NCI-H748 (cell line): ENCODE data around the gene RORB.
A peak's percentile ranks its signal among the peaks of the same experiment; 100 is the strongest.
"Not testable (repeated sequence)": the region's sequence is repeated elsewhere in the genome, so short reads cannot be mapped to it uniquely, and the experiment has no call there.

Source experiments
- DNase-seq: peaks from one replicate; lab custom pipeline; 2025; ENCODE audit not compliant: unreplicated experiment; lab: John Stamatoyannopoulos, UW

Gene RORB

DNA sequence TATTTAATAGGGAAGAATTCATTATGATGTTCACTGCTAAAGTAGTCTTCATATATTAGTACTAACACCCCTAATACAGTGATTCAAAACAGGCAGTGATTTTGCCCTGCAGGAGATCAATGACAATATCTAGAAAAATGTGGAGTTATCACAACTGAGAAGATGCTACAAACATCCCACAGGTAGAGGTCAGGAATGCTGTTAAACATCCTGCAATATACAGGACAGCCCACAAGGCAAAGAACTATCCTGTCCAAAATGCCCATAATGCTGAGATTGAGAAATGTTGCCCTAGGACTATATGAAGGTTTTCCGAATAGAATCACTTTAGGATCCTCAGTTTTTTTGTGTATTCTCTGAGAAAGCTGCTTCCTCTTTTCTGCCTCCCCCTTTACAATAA is 15.3 kb downstream of the RORB start:
- DNase-seq: no peak

DNA sequence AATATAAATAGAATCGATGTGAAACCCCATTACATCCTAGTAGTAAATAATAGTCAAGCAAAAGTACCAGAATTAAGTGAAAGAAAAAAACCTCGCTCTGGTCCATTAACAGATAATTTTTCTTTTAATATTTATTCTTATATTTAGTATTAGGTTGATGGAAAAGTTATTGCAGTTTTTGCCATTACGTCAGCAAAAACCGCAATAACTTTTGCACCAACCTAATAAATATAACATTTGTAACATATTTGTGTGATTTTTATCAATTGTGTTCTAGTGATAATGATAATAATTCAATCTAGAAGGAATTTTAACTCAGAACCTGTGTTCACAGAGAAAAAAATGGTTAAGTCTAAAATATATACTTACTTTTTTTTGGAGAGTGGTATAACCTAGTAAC is 16.1 kb downstream of the RORB start:
- DNase-seq: no peak

DNA sequence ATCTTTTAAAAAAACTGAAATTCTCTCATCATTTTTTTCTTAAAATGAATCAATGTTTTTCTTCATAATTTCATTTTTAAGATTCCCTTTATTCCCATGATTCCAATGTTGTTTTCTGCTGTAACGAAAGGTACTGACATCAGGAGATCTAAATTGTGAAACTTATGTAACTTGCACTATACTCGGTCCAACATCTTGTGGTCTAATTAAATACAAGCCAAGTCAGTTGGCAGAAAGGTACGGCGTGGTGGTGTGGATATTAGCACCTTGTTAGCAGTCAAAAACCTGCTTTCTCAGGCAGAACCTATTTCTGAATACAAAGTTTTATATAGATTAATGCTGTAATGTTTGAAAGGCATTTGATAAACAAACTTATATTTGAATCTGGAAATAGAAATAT is 20.1 kb downstream of the RORB start:
- DNase-seq: no peak

DNA sequence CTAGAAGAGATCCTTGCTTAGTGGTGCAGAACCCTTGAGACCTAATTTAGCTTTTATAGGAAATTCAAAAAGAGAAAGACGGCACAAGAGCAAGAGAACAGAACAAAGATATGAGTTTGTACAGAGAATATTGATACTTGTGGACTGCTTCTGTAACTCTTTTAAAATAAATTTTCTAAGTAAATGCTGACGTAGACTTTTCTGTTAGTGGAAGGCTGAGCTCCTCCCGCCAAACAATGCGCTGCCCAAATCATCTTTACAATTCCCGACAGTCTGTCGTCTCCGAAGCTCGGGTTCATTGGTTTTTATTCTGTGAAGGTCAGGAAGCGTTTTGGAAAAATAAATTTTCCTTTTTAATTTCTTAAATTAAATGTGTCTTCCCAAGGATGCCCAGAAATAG is 22.3 kb downstream of the RORB start:
- no peak for DNase-seq

DNA sequence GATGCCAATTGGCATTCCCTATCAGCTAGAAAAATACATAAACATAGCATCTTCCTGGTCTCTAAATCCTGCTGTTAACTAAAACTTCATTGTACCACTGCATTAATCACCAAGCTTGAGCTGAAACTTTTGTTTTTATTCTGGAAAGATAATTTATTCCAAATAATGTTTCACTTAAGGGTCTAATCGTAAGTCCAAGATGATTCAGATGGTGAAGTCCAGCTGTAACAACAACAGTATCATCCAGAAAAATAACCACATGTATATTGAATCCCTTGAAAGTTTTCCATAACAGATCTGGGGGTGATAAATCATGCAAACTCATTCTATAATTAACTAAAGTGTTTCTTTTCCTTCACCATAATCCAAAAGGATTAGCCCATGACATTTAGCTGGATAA is 23.9 kb downstream of the RORB start:
- no peak for DNase-seq

DNA sequence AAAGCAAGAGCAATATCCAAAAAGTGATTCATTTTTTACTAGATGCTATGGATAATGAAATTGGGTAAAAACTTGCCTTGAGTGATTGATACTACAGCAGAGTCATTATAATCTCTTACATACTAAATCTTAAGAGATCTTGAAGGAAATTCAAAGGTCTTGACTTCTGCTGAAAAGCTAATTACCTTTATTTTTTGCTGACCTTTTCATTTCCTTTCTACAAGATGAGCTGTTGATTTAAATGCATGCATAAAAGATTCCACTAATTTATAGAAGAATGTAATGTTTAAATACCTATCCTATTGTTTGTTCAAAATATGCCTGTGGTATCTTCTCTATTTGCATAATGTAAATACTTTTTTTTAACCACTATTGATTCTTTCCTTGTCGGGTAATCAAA is 27.2 kb downstream of the RORB start:
- no peak for DNase-seq

DNA sequence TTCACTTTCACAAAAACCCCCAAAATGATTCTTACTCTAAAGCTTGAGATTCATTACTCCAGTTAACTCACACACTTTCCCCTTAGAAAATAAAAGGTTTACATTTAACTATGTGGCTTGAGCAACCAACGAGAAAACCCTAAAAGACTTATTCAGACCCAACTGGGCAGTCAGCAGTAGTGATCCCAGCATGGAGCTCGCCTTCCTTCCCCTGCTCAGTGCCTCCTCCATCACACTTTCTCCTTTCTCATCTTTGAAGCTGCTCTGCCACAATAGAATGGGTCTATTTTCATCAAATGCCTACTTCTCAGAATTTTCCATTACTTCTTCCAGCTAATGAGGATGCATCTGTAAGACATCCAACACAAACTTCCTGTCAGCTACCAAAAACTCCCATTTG is 29.1 kb downstream of the RORB start:
- DNase-seq: no peak

DNA sequence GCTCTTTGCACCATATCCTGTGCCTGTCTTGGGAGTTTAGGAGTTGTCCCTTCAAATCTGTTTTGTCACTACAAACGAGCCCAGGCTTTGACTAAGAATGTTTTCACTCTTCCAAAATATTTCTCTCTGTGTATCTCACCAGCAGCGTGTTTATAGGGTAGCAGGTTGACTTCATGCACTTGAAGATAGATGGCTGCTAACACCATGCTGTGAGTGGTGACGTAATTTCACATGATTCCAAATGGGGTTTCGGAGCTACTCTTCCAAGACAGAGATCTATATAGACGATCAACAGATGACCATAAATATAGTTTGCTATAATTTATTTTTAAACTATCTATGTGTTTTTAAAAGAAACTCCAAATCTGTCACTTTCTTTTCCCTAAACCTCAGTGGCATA is 30.6 kb downstream of the RORB start:
- no peak for DNase-seq

DNA sequence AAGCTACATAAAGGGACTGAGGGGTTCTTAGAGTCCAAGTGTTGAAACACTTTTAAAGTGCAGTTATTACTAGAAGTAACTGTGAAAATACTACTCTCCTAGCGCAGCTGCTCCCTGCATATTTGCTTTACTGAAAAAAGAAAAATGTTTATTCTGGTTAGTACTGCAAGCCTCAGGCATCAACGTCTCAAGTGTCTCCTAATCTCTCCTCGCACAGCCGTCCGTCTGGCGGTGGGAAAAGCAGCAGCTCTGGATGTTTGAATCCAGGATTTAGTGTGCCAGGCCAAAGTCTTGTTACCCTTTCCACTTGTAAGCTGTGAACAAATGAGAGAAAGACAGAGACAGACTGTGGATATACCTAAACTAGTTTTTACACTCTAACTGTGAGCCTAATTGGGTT is 31.1 kb downstream of the RORB start:
- no peak for DNase-seq

DNA sequence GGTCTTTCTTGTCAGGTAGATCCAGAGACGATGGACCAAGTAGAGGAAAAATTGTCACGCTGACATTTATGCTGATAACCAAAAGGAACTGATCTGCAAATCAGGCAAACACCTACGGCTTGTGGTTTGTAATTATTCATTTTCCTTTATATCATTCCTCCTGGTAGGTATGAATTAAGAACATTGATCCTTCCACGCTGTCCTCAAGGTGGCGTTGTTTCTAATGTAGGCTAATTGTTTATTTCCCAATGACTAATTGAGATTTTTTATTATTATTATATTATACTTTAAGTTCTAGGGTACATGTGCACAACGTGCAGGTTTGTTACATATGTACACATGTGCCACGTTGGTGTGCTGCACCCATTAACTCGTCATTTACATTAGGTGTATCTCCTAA is 33.3 kb downstream of the RORB start:
- not testable (repeated sequence) for DNase-seq

DNA sequence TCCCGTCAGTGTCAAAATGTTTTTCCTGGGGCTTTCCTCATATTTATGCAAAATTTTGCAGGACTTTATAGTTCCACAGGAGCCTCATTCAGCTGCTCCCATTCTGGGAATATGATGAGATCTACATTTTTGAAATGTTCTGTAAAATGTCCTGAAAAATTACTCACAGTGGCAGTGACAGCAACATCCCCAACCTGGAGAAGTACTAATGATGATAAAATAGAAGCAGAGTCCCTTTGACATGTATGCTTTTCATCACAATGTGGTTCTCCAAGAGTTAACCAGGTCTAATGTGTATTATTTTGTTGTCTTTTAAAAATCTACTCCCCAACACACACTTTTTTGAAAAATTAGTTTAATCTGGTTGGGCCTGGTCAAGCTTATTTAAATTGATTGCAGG is 36.1 kb downstream of the RORB start:
- DNase-seq: no peak

DNA sequence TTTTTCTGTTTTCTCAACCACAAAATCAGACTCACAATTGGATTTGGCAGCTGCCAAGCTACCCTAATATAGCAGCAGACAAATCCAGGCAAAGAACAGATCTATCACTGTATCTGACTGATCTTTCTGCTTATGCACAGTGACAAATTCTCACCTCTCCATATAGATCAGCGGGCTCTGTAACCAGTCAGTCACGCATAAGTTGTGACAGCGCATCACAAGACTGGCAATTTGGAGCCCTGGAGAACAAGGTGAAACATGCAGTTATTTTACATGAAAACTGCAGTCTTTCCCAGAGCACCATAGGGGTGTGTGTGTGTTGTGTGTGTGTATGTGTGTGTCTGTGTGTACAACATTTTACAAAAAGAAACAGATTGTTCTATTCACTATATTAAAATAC is 37.7 kb downstream of the RORB start:
- DNase-seq: no peak

DNA sequence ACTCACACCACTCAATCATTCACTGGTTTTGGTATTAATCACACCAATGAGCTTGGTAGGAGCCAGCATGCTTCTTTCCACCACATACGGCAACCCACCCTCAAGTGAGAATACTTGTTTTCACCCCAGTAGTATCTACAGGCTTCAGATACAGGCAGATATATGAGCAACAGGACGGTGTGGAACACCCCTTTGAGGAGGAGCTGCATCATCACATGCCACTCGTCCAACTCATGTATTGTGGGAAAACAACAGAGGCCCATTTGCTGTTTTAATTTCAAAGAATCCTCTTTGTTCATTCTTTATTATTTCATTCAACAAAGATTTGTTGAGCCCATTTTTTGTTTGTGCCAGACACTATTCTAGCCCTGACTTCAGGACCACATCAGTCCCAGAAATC is 46.0 kb downstream of the RORB start:
- no peak for DNase-seq

DNA sequence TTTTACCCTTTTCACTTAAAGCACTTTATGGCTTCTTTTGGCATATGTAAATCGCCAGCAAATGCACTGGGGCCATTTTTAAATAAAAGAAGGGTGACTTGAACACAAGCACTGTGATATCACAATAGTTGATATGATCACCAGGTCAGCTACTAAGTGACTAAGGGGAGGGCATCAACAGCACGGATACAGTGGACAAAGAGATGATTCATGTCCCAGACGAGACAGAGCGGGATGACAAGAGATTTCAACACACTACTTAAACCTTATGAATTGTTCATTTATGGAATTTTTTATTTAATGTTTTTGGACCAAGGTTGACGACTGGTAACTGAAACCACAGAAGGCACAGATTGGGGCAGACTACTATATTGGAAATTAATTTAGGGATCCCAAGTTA is 54.1 kb downstream of the RORB start:
- DNase-seq: no peak

DNA sequence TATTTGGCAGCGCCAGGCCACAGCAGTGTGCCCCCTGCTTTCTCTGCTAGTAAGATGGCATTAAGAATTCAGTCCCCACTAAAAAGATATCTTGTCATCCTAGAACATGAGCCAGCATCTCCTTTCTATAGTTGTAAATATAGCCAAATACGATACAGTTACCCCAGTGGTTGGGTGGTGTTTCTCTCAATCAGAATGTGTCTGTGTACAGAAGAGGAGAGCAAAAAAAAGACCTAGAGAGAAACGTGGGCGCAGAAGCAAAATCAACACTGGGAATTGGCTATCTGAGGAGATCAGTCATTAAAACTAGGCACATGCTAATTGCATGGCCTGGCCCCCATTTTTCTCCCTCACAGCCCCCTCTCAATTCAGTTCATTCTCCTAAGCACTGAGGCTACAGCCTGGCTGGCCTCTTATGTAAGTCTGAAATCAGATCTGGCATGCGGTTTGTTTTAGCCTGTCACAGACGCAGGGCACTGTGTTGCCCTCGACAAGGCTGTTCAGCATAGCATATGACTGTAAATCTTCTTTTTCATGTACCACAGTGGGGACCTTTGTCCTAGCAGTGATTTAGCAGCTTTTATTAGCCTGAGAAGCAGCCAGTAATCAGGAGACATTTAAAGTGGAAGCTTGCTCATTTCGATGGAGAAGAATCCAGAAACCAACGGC is 57.8 kb downstream of the RORB start:
- no peak for DNase-seq

DNA sequence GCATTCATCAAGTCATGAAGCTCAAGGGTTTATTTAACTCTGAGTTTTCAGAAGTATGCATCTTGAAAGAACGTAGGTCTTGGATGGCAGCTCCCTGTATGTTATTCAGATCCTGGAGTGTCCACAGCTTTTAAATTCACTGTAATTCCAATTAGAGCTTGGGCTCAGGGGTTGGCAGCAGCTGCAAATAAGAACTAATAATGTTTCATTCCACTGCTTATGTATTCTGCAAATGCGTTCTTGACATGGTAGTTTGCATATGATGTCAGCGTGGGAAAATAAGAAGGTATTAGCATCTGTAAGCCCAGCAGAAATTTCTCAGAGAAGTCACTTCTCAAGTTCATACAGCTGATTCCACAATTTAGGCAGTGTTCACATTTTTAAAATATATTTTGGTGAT is 58.4 kb downstream of the RORB start:
- no peak for DNase-seq

DNA sequence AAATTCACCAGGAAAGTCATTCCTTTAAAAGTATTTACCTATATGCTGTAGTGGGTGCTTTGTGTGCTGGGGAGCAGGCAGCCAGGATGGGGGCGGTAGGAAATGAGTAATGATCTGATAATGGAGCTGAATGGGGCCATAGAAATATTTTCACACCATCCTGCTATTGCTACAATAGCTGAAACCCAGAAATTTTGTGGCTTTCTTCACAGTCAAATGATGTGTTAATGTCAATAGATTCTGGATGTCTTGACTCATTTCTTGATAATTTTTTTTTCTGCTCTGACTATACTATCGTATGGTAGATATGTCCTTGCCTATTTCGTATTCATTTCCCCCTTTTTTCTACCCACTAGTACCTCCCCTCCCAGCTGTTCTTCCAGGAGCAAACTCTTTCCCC is 59.5 kb downstream of the RORB start:
- no peak for DNase-seq

DNA sequence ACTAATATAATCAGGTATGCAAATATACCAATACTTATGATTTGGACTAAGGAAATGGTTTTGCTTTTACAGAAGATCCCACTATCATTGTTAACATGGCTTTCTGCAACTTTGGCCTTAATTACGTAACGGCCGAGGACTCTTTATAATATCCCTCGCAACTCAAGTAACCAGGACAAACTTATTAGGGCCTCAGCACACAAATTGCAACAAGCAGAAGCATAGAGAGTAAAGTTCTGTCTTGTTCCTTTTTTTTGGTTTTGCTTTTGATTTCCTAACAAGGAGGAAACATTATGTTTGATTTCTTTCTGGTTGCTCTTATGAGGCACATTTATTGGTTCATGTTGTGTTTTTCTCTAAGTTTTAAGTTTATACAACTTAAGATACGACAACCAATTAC is 60.4 kb downstream of the RORB start:
- DNase-seq: no peak

DNA sequence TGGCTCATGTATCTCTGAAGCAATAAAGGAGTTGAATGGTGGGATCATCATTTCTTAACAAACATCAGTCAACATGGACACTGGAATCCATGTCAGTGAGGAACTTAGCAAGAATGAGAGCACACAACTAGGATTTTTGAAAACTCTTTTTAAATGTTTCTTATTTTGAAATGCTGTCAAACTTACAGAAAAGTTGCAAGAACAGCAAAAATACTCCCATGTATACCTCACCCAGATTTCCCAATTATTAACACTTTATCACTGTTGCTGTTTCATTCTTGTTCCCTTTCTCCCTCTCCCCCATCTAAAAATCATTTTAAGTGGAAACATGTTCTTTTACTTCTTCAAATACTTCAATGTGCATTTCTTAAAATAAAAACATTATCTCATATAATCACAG is 65.5 kb downstream of the RORB start:
- no peak for DNase-seq

DNA sequence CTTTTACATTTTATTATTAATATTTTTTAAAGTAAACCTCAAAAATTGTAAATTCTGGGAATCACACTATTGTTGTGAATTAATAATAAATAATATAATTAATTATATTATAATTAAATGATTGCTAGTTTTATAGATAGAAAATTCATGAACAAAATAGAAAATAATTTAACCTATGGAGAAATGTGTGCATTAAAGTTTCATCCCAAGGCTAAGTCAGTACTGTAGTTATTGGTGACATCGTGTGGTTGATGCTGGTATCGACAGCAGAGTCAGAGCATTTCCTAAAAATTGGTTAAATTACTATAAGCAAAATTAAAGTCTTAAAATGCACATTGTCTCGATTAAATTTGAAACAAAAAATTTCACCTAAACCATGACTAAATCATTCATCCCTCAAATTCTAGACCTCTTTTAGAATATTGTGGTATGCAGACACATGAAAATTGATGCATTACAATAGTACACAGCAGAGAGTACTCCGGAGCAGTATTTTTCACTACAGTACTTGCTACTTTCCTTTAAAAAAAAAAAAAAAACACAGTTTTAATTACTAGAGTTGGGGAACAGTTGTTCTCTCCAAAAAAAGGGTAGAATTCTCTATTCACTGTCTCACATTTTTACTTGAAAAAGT is 73.9 kb downstream of the RORB start:
- DNase-seq: peak; percentile 30

DNA sequence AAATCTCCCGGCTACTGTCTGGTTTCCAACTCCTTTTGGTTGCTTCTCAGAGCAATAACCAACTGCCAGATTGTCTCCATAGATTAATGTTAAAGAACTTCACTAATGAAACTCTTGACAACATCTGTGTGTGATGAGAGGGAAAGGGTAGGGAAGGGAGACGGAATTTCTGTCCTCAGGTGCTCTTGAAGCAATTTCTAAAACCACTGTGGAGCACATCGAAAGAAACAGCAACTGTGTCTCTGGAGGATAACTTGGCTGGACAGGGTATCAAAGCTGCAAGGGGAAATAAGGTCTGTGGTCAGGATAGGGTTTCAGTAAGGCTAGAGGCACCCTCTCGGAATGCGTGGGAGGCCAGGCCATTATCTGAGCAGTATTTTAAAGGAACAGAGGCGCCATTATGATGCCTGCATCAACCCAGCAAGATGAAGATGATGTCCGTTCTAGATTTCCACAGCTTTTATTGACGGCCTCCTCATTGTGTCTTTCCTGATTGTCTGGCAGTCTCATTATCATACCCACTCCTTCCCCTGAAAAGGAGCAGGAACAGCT is 76.6 kb downstream of the RORB start:
- DNase-seq: no peak

DNA sequence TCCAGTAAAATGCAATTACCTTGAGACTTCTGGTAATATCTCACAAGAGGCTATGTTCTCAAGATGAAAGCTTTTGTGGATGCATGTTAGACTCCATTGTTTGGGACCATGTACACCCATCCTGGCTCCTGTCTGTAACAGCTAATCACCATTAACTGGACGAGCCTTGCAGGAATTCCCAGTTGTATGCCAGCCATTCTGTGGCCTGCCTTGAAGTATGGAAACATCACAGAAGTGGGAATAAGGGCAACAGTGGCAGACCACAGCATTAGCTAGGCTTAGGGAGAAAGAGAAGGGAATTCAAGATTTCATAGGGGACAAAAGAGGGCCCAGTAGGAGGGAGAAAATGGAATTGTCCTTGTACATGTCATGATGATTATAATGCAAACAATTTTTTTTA is 79.0 kb downstream of the RORB start:
- DNase-seq: no peak

DNA sequence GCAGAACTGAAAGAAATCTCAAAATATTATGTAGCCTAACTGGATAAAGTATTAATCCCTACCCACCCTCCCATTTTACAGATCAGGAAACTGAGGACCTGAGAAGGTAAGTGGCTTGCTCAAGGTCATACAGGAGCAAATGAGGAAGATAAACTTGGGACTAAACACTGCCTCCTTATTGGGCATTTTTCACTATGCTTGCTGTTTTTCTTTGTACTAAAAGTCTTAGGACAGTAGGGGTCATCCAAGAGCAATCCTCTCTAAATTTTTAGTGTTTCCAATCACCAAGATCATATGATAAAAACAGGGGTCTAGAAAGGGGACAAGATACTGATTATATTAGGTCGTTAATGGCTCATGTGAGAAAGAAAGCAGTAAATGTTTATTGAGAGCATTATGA is 80.8 kb downstream of the RORB start:
- DNase-seq: no peak
